Tibial nerve (tissue), 4 donors: ENCODE results near the gene ITFG1. TPM values are rescaled to one million over a fixed set of nuclear protein-coding genes. Genes with fewer than 3 reads are reported as not detected.

ENCODE experiments used
- DNase-seq, 2 donors: peaks; one replicate each; pipeline ENCODE4 v3.0.0-alpha.2; 2019; ENCODE audit warnings: low spot score in 2 of 2
- H3K27ac ChIP-seq, 4 donors: fragments of 200-600 bp; sonication (generic) in 3 of 4; one replicate each; pipeline ENCODE4 v1.5.1; 2017 to 2019; ENCODE audit warnings: mild to moderate bottlenecking in 1 of 4
- H3K27me3 ChIP-seq, 2 donors: fragments of 200-600 bp; sonication (generic) in 1 of 2; one replicate each; pipeline versions ENCODE4 v1.5.1 to v1.6.0; 2017 to 2019
- H3K36me3 ChIP-seq, 3 donors: fragments of 200-600 bp; sonication (generic); one replicate each; pipeline ENCODE4 v1.5.1; 2018 to 2019
- H3K4me1 ChIP-seq, 4 donors: fragments of 200-600 bp; sonication (generic) in 3 of 4; one replicate each; pipeline ENCODE4 v1.5.1; 2017 to 2019
- H3K4me3 ChIP-seq, 4 donors: fragments of 200-600 bp; sonication (generic) in 3 of 4; one replicate each; pipeline ENCODE4 v1.5.1; 2017 to 2019; ENCODE audit warnings: mild to moderate bottlenecking in 1 of 4, moderate library complexity in 1 of 4
- H3K9me3 ChIP-seq, 4 donors: fragments of 200-600 bp; sonication (generic) in 3 of 4; one replicate each; pipeline ENCODE4 v1.5.1; 2017 to 2019
- CTCF ChIP-seq, 5 experiments: fragments of 200-600 bp in 3 of 5; fragments of 450-650 bp in 2 of 5; sonication (generic) in 3 of 5; IDR thresholded peaks; one replicate each; pipeline ENCODE4 v1.5.1; 2016 to 2019; ENCODE audit warnings: antibody characterized with exemption in 5 of 5, mild to moderate bottlenecking in 3 of 5, moderate library complexity in 2 of 5
- EP300 ChIP-seq, 2 donors: sonication (generic); formaldehyde crosslinking; IDR thresholded peaks; one replicate each; pipeline ENCODE4 v1.6.1; 2017; ENCODE audit warnings: antibody characterized with exemption in 2 of 2, mild to moderate bottlenecking in 1 of 2
- POLR2A ChIP-seq, 2 donors: fragments of 450-650 bp; IDR thresholded peaks; one replicate each; pipeline ENCODE4 v1.6.1; 2017; ENCODE audit warnings: antibody characterized with exemption in 2 of 2, mild to moderate bottlenecking in 2 of 2, moderate library complexity in 2 of 2
- WGBS, 2 donors: methylation state at CpG; one replicate each; pipeline ENCODE4 v1.1.5; 2018; 5-methylcytosine and 5-hydroxymethylcytosine counted together
- total RNA-seq, 4 donors: library from RNA; depleted of rRNA; stranded (reverse); fragments of >200 nt; gene quantifications; one replicate each; pipeline ENCODE4 v1.1.0, GENCODE V29; 2016

ITFG1 gene
- total RNA-seq, 4 donors from 2014 or later, result 36.6 to 52.1 (median 40.9) TPM

- Histone ChIP-seq H3K36me3 (peaks cover 0 to 23% (median 0%) of the 10 kb centered on the region in 3 donors), H3K4me3 (no peak overlapping the region), H3K4me1 (no peaks in the 10 kb centered on the region), H3K27me3 (no peaks in the 10 kb centered on the region), H3K27ac (no peak overlapping the region), H3K9me3 (no peaks in the 10 kb centered on the region)
- no peak for TF ChIP-seq POLR2A (IDR thresholded peaks at IDR 0.05)
- no peak for TF ChIP-seq CTCF (IDR thresholded peaks at IDR 0.05)
- no peak for TF ChIP-seq EP300 (IDR thresholded peaks at IDR 0.05)
- 78 to 81% methylated on average over 1 of the region's 1 CpG for WGBS, 2 donors
- no peak for DNase-seq
Observed at GRCh38 chr16:47310792-47311211, 150.1 kb downstream of the ITFG1 start.

- H3K36me3 ChIP-seq, result peaks cover 0 to 23% (median 0%) of the 10 kb centered on the region in 3 donors
- no peak for DNase-seq
- H3K9me3 ChIP-seq, result no peaks in the 10 kb centered on the region
- H3K4me3 ChIP-seq, result no peak overlapping the region
- no peaks in the 10 kb centered on the region for H3K27me3 ChIP-seq
- TF ChIP-seq POLR2A (IDR thresholded peaks at IDR 0.05) (no peak), CTCF (IDR thresholded peaks at IDR 0.05) (no peak), EP300 (IDR thresholded peaks at IDR 0.05) (no peak)
- no peak overlapping the region for H3K27ac ChIP-seq
- WGBS, 2 donors, result 60 to 62% methylated on average over 4 of the region's 4 CpGs
- H3K4me1 ChIP-seq, result no peaks in the 10 kb centered on the region
Observed at GRCh38 chr16:47309581-47310312, 151.1 kb downstream of the ITFG1 start.

GRCh38 chr16:47308601-47309000 lies 152.3 kb downstream of the ITFG1 start:
- WGBS, 2 donors, result 76 to 79% methylated on average over 3 of the region's 3 CpGs
- Histone ChIP-seq H3K4me1 (no peaks in the 10 kb centered on the region), H3K9me3 (no peaks in the 10 kb centered on the region), H3K27ac (no peak overlapping the region), H3K27me3 (no peaks in the 10 kb centered on the region), H3K36me3 (peaks cover 0 to 23% (median 0%) of the 10 kb centered on the region in 3 donors), H3K4me3 (no peak overlapping the region)
- TF ChIP-seq CTCF (IDR thresholded peaks at IDR 0.05) (no peak), POLR2A (IDR thresholded peaks at IDR 0.05) (no peak), EP300 (IDR thresholded peaks at IDR 0.05) (no peak)
- DNase-seq, result no peak

- Histone ChIP-seq H3K9me3 (no peaks in the 10 kb centered on the region), H3K27ac (no peak overlapping the region), H3K4me1 (no peaks in the 10 kb centered on the region), H3K4me3 (no peak overlapping the region), H3K36me3 (peaks cover 0 to 40% (median 0%) of the 10 kb centered on the region in 3 donors), H3K27me3 (no peaks in the 10 kb centered on the region)
- WGBS, 2 donors, result 92 to 93% methylated on average over 1 of the region's 1 CpG
- TF ChIP-seq CTCF (IDR thresholded peaks at IDR 0.05) (no peak), EP300 (IDR thresholded peaks at IDR 0.05) (no peak), POLR2A (IDR thresholded peaks at IDR 0.05) (no peak)
- DNase-seq, result no peak
Observed at GRCh38 chr16:47304563-47304962, 156.3 kb downstream of the ITFG1 start.

GRCh38 chr16:47299587-47299986 lies 161.3 kb downstream of the ITFG1 start:
- Histone ChIP-seq H3K27ac (no peak overlapping the region), H3K36me3 (peaks cover 0 to 38% (median 0%) of the 10 kb centered on the region in 3 donors), H3K4me1 (no peaks in the 10 kb centered on the region), H3K4me3 (no peak overlapping the region), H3K9me3 (no peaks in the 10 kb centered on the region), H3K27me3 (no peaks in the 10 kb centered on the region)
- TF ChIP-seq CTCF (IDR thresholded peaks at IDR 0.05) (no peak), POLR2A (IDR thresholded peaks at IDR 0.05) (no peak), EP300 (IDR thresholded peaks at IDR 0.05) (no peak)
- DNase-seq, result no peak
- 89 to 98% methylated on average over 6 of the region's 6 CpGs for WGBS, 2 donors
